HG02840 (cell line): ENCODE data around the gene OLIG2.

Experiments used
- ATAC-seq: cut with Tn5 transposase; IDR thresholded peaks from one replicate; pipeline ENCODE4 v1.9.1; 2021; ENCODE audit warnings: mild to moderate bottlenecking, moderate library complexity, moderate number of reproducible peaks; ENCODE audit not compliant: unreplicated experiment, low FRiP score

The OLIG2 gene

DNA sequence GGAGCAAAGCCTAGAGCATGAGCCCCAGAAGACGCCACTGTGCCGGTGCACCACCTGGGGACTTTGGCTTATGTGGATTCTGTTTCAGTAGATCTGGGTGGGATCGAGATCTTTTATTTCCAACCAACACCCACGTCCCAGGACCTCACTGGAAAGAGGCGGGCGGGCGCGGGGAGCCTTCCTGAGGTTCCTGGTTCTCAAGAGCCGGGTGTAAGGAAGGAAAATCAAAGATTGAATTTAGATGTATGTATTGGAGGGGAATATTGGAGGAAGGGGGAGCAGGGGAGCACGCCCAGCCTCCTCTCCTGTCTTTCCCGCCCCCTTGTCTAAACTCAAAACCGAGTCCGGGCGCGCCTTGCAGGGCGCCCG is 6.2 kb upstream of the OLIG2 start:
- no peak for ATAC-seq

DNA sequence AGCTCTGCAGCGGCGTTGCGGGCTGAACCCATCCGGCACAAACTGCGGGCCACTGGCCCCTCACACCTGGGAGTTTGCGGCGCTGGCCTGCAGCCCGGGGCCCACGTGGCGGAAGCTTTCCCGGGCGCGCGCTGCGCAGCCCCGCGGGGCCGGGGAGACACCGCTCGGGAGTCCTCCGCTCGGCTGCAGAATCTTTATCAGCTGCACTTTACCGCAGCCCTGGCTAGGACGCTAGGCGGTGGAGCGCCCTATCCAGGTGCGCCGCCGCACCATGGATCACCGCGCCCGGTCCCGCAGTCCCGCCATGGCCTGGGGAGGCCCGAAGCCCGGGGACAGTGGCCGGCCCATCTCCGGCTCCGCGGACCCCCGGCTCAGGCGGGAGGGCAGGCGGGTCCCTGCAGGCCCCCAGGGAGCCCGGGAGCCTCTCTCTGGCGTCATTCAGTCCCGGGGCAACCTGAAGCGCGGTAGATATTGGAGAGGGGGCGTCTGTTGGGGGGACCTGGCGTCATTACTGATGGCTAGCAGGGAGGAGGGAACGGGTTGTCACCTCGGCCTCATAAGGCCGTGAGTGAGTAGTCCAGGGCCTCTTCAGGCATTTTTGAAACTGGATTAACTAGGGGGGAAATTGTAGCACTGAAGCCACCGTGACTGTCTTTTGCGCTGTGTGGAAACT is 5.7 kb upstream of the OLIG2 start:
- no peak for ATAC-seq

DNA sequence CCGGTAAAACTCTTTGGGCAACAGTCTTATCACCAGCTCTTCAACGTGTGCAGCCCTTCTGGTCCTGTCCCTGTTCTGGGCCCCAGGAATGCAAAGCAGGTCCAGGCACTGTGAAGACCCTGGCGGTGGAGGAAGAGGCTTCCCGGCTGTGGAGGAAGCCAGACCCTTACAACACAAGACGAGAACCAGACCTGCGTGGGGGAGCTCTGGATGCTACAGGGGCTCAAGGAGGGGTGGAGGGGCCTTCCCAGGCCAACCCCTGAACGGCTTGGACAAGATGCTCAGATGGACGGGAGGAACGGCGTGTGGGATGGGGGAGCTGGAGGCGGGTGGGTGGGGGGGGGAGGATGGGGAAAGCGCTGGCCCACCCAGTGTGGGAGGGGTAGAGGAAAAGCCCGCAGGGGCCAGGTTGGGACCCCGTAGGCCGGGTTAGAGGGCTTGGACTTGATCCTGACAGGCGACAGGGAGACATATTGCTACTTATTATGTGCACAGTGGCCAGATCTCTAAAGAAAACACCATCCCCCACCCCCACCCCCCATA is 5.1 kb upstream of the OLIG2 start:
- ATAC-seq: no peak

DNA sequence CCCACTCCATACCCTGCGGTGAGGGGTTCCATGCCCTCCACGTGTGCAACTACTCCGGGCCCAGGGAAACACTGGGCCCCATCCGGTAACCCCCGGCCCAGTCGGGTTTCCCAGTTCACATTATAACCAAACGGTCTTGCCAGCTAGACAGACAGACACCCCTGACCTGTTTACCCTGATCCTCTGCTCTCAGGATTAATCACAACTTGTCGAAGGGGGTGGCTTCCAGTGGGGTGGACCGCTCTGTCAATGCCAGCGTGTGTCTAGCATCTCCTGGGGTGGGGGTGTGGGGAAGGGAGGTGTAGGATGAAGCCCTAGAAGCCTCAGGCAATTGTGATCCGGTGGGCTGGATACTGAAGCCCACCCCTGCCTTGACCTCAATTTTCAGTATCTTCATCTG is 4.6 kb upstream of the OLIG2 start:
- no peak for ATAC-seq

DNA sequence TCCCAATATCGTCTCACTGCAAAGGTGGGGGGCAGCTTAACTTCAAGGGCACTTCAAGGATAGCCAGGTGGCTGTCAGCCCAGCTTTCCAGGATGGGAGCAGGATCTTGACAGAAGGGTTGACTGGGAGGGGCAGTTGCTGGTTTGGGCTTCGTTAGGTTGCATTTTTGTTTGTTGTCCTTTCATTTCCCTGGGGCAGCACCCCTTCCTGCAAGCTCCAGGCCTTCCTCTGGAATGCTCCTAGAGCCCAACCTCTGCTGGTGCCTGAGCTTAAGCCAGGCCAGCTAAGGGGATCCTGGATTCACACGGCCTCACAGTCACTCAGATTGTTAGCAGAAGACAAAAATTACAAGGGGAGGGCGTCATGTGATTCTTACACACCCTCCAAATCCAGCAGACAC is 4.1 kb upstream of the OLIG2 start:
- no peak for ATAC-seq

DNA sequence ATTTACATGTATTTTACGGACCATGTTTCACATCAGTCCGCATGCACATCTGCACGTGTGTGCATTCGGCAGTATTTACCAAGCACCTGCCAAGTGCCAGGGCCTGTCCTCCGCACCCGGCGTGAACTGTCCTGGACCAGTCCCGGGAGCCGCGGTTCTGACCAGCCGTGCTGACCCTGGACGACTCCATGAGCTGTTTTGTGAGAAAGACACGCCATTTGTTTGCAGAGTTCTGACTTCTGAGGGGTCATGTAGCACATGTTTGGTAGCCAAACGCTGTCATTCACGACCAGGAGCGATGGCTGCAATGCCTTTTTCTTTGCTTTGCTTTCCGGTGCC is 3.3 kb upstream of the OLIG2 start:
- no peak for ATAC-seq

DNA sequence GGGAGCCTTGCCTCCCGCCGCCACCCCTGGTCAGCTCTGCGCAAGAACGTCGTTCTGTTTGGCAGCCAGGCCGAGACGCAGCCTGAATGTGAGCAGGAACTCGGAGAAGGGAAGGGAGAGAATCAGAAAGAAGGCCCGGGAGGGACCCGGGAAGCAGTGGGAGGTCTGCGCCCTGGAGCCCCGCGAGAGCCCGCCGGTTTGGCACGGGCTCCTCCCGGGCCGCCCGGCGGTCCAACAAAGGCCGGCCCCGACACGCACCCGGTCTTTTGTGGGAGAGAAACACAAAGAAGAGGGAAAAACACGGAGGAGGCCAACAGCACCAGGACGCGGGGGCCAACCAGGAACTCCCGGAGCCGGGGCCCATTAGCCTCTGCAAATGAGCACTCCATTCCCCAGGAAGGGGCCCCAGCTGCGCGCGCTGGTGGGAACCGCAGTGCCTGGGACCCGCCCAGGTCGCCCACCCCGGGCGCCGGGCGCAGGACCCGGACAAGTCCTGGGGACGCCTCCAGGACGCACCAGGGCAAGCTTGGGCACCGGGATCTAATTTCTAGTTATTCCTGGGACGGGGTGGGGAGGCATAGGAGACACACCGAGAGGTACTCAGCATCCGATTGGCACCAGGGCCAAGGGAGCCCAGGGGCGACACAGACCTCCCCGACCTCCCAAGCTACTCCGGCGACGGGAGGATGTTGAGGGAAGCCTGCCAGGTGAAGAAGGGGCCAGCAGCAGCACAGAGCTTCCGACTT is 2.7 kb upstream of the OLIG2 start:
- ATAC-seq: no peak

DNA sequence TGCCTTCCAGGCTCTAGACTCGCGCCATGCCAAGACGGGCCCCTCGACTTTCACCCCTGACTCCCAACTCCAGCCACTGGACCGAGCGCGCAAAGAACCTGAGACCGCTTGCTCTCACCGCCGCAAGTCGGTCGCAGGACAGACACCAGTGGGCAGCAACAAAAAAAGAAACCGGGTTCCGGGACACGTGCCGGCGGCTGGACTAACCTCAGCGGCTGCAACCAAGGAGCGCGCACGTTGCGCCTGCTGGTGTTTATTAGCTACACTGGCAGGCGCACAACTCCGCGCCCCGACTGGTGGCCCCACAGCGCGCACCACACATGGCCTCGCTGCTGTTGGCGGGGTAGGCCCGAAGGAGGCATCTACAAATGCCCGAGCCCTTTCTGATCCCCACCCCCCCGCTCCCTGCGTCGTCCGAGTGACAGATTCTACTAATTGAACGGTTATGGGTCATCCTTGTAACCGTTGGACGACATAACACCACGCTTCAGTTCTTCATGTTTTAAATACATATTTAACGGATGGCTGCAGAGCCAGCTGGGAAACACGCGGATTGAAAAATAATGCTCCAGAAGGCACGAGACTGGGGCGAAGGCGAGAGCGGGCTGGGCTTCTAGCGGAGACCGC is 2.0 kb upstream of the OLIG2 start:
- no peak for ATAC-seq

DNA sequence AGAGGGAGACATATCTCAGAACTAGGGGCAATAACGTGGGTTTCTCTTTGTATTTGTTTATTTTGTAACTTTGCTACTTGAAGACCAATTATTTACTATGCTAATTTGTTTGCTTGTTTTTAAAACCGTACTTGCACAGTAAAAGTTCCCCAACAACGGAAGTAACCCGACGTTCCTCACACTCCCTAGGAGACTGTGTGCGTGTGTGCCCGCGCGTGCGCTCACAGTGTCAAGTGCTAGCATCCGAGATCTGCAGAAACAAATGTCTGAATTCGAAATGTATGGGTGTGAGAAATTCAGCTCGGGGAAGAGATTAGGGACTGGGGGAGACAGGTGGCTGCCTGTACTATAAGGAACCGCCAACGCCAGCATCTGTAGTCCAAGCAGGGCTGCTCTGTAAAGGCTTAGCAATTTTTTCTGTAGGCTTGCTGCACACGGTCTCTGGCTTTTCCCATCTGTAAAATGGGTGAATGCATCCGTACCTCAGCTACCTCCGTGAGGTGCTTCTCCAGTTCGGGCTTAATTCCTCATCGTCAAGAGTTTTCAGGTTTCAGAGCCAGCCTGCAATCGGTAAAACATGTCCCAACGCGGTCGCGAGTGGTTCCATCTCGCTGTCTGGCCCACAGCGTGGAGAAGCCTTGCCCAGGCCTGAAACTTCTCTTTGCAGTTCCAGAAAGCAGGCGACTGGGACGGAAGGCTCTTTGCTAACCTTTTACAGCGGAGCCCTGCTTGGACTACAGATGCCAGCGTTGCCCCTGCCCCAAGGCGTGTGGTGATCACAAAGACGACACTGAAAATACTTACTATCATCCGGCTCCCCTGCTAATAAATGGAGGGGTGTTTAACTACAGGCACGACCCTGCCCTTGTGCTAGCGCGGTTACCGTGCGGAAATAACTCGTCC is 1.3 kb upstream of the OLIG2 start:
- no peak for ATAC-seq

DNA sequence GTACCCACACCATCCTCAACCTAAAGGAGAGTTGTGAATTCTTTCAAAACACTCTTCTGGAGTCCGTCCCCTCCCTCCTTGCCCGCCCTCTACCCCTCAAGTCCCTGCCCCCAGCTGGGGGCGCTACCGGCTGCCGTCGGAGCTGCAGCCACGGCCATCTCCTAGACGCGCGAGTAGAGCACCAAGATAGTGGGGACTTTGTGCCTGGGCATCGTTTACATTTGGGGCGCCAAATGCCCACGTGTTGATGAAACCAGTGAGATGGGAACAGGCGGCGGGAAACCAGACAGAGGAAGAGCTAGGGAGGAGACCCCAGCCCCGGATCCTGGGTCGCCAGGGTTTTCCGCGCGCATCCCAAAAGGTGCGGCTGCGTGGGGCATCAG is 638 bp upstream of the OLIG2 start:
- ATAC-seq: no peak

DNA sequence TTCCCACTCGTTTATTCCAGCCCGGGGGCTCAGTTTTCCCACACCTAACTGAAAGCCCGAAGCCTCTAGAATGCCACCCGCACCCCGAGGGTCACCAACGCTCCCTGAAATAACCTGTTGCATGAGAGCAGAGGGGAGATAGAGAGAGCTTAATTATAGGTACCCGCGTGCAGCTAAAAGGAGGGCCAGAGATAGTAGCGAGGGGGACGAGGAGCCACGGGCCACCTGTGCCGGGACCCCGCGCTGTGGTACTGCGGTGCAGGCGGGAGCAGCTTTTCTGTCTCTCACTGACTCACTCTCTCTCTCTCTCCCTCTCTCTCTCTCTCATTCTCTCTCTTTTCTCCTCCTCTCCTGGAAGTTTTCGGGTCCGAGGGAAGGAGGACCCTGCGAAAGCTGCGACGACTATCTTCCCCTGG is 716 bp downstream of the OLIG2 start:
- no peak for ATAC-seq

DNA sequence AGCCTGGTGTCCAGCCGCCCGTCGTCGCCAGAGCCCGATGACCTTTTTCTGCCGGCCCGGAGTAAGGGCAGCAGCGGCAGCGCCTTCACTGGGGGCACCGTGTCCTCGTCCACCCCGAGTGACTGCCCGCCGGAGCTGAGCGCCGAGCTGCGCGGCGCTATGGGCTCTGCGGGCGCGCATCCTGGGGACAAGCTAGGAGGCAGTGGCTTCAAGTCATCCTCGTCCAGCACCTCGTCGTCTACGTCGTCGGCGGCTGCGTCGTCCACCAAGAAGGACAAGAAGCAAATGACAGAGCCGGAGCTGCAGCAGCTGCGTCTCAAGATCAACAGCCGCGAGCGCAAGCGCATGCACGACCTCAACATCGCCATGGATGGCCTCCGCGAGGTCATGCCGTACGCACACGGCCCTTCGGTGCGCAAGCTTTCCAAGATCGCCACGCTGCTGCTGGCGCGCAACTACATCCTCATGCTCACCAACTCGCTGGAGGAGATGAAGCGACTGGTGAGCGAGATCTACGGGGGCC is 1.2 kb downstream of the OLIG2 start:
- ATAC-seq: no peak

DNA sequence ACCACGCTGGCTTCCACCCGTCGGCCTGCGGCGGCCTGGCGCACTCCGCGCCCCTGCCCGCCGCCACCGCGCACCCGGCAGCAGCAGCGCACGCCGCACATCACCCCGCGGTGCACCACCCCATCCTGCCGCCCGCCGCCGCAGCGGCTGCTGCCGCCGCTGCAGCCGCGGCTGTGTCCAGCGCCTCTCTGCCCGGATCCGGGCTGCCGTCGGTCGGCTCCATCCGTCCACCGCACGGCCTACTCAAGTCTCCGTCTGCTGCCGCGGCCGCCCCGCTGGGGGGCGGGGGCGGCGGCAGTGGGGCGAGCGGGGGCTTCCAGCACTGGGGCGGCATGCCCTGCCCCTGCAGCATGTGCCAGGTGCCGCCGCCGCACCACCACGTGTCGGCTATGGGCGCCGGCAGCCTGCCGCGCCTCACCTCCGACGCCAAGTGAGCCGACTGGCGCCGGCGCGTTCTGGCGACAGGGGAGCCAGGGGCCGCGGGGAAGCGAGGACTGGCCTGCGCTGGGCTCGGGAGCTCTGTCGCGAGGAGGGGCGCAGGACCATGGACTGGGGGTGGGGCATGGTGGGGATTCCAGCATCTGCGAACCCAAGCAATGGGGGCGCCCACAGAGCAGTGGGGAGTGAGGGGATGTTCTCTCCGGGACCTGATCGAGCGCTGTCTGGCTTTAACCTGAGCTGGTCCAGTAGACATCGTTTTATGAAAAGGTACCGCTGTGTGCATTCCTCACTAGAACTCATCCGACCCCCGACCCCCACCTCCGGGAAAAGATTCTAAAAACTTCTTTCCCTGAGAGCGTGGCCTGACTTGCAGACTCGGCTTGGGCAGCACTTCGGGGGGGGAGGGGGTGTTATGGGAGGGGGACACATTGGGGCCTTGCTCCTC is 1.9 kb downstream of the OLIG2 start:
- no peak for ATAC-seq

DNA sequence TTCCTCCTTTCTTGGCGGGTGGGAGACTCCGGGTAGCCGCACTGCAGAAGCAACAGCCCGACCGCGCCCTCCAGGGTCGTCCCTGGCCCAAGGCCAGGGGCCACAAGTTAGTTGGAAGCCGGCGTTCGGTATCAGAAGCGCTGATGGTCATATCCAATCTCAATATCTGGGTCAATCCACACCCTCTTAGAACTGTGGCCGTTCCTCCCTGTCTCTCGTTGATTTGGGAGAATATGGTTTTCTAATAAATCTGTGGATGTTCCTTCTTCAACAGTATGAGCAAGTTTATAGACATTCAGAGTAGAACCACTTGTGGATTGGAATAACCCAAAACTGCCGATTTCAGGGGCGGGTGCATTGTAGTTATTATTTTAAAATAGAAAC is 2.5 kb downstream of the OLIG2 start:
- no peak for ATAC-seq

DNA sequence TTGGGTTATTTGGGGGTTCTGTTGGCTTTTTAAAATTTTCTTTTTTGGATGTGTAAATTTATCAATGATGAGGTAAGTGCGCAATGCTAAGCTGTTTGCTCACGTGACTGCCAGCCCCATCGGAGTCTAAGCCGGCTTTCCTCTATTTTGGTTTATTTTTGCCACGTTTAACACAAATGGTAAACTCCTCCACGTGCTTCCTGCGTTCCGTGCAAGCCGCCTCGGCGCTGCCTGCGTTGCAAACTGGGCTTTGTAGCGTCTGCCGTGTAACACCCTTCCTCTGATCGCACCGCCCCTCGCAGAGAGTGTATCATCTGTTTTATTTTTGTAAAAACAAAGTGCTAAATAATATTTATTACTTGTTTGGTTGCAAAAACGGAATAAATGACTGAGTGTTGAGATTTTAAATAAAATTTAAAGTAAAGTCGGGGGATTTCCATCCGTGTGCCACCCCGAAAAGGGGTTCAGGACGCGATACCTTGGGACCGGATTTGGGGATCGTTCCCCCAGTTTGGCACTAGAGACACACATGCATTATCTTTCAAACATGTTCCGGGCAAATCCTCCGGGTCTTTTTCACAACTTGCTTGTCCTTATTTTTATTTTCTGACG is 3.1 kb downstream of the OLIG2 start:
- no peak for ATAC-seq

DNA sequence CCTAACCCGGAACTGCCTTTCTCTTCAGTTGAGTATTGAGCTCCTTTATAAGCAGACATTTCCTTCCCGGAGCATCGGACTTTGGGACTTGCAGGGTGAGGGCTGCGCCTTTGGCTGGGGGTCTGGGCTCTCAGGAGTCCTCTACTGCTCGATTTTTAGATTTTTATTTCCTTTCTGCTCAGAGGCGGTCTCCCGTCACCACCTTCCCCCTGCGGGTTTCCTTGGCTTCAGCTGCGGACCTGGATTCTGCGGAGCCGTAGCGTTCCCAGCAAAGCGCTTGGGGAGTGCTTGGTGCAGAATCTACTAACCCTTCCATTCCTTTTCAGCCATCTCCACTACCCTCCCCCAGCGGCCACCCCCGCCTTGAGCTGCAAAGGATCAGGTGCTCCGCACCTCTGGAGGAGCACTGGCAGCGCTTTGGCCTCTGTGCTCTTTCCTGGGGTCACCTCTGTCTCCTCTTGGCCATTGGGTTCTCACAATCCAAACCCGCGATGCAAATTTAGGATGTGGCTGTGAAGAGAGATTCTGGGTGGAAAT is 3.7 kb downstream of the OLIG2 start:
- no peak for ATAC-seq

DNA sequence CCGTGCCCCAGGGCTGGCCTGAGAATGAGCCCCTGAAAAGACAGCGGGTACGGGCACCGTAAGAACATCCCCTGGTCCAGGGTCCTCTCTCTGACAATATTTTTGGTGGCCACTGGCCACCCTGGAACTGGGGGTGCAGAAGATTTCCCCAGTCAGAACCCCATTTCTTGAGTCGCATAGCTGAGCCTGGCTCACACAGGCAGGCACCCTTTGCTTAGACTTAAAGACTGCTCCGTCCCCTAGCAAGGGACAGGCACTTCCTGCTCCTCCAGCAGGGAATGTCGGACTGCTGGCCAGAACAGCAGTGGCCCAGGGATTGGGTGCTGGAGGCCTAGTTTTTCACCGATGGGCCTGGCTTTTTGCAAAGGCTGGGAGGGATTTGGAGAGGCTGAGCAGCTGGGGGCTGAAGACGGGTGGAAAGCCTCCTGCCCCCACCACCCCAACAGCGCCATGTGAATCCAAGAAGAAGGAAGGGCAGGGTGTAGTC is 4.3 kb downstream of the OLIG2 start:
- no peak for ATAC-seq

DNA sequence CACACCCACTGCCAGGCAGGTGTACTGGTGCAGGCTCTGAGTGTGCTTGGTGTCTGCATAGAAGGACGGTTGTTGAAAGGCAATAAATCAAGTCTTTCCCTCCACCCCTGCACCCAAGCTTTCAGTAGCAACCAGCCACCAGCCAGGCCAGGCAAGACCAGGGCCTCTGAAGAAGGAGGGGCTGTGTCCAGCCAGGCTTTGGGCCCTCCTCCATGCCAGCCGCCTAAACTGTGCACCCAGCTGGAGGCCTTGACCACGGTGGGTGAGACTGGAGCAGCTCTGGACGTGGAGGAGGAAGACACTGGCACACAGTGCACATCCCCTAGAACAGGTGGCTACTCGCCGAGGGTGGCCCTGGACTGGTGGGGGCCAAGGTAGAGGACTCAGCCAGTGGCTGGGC is 4.9 kb downstream of the OLIG2 start:
- no peak for ATAC-seq
